Neural progenitor cell (in vitro differentiated cells): ENCODE measurements around the gene FAM117B. TPM values are rescaled to one million over a fixed set of nuclear protein-coding genes. Genes with fewer than 3 reads are reported as not detected.

ENCODE experiments used
- DNase-seq: peaks from one replicate; pipeline ENCODE4 v3.0.0-alpha.2; 2016; ENCODE audit warnings: low spot score
- H2AFZ ChIP-seq: fragments of 200-600 bp; sonication (generic); replicated peaks from 2 replicates; pipeline ENCODE4 v1.6.1; 2016; ENCODE audit warnings: antibody characterized with exemption
- H3F3A ChIP-seq: fragments of 200-600 bp; sonication (generic); 2 replicates; pipeline ENCODE4 v1.6.1; 2016; ENCODE audit warnings: antibody characterized with exemption, low read depth
- H3K27ac ChIP-seq: fragments of 200-600 bp; sonication (generic); 2 replicates; pipeline ENCODE4 v1.5.1; 2016; ENCODE audit warnings: mild to moderate bottlenecking
- H3K27me3 ChIP-seq: fragments of 200-600 bp; sonication (generic); 2 replicates; pipeline ENCODE4 v1.6.1; 2016; ENCODE audit warnings: mild to moderate bottlenecking, moderate library complexity
- H3K36me3 ChIP-seq: fragments of 200-600 bp; sonication (generic); 2 replicates; pipeline ENCODE4 v1.5.1; 2016
- H3K4me1 ChIP-seq: fragments of 200-600 bp; sonication (generic); 2 replicates; pipeline ENCODE4 v1.6.1; 2016; ENCODE audit warnings: mixed run types
- H3K4me2 ChIP-seq: fragments of 200-600 bp; sonication (generic); 2 replicates; pipeline ENCODE4 v1.6.1; 2016
- H3K4me3 ChIP-seq: fragments of 200-600 bp; sonication (generic); 2 replicates; pipeline ENCODE4 v1.5.1; 2016
- H3K79me2 ChIP-seq: fragments of 200-600 bp; sonication (generic); 2 replicates; pipeline ENCODE4 v1.6.1; 2016; ENCODE audit warnings: low read depth
- H3K9ac ChIP-seq: fragments of 200-600 bp; sonication (generic); 2 replicates; pipeline ENCODE4 v1.6.1; 2016
- H3K9me3 ChIP-seq: fragments of 200-600 bp; sonication (generic); 2 replicates; pipeline ENCODE4 v1.5.1; 2016; ENCODE audit warnings: low read depth
- H4K20me1 ChIP-seq: fragments of 200-600 bp; sonication (generic); 2 replicates; pipeline ENCODE4 v1.6.1; 2016; ENCODE audit warnings: low read depth
- H3K27ac Mint-ChIP-seq: 3 replicates; pipeline ENCODE4 v1.8.0; 2021; ENCODE audit warnings: mixed read lengths
- H3K27me3 Mint-ChIP-seq: 2 replicates; pipeline ENCODE4 v1.8.0; 2022; ENCODE audit warnings: low read depth, mild to moderate bottlenecking, inconsistent platforms, moderate library complexity, mixed read lengths; ENCODE audit not compliant: insufficient read depth
- H3K36me3 Mint-ChIP-seq: 3 replicates; pipeline ENCODE4 v1.8.0; 2021; ENCODE audit warnings: mixed read lengths
- H3K4me1 Mint-ChIP-seq: 3 replicates; pipeline ENCODE4 v1.8.0; 2021; ENCODE audit warnings: mixed read lengths
- H3K4me3 Mint-ChIP-seq: 3 replicates; pipeline ENCODE4 v1.8.0; 2021; ENCODE audit warnings: mild to moderate bottlenecking, moderate library complexity, mixed read lengths
- H3K9me3 Mint-ChIP-seq: 3 replicates; pipeline ENCODE4 v1.8.0; 2020; ENCODE audit warnings: mixed read lengths
- CTCF ChIP-seq: fragments of 200-600 bp; sonication (generic); IDR thresholded peaks from 2 replicates; pipeline ENCODE4 v1.5.1; 2017; ENCODE audit warnings: antibody characterized with exemption, mild to moderate bottlenecking
- EZH2 ChIP-seq: fragments of 200-600 bp; sonication (generic); IDR thresholded peaks from 2 replicates; pipeline ENCODE4 v1.6.1; 2017; ENCODE audit warnings: antibody characterized with exemption, mild to moderate bottlenecking, moderate library complexity
- EZH2phosphoT487 ChIP-seq: fragments of 200-600 bp; sonication (generic); IDR thresholded peaks from 2 replicates; pipeline ENCODE4 v1.6.1; 2017; ENCODE audit warnings: antibody characterized with exemption
- total RNA-seq: library from RNA; depleted of rRNA; stranded (reverse); fragments of >200 nt; gene quantifications from 2 replicates; pipeline ENCODE4 v1.2.3, GENCODE V29; 2015; ENCODE audit warnings: low replicate concordance

Gene FAM117B
- total RNA-seq, 1 donor from 2014 or later, result 17.5 TPM

- TF ChIP-seq CTCF, result no peak
- TF ChIP-seq EZH2, result no peak
- TF ChIP-seq EZH2phosphoT487, result no peak
- peaks cover 4% of the 10 kb centered on the region for H3K4me1 ChIP-seq
- no peak overlapping the region for H3K27ac Mint-ChIP-seq
These were observed 8.5 kb downstream of the FAM117B start for GRCh38 chr2:202643012-202643858.

DNA sequence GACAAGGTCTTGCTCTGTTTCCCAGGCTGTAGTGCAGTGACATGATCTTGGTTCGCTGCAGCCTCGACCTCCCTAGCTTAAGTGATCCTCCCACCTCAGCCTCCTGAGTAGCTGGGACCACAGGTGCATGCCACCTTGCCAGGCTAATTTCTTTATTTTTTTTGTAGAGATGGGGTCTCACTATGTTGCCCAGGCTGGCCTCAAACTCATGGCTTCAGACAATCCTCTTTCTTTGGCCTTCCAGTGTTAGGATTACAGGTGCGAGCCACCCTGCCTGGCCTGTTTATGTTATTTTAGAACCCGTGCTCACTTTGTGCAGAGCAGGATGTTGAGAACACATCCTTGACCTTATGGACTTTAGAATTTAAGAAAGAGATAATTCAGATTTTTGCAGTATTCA is 17.4 kb downstream of the FAM117B start:
- no peak overlapping the region for H3K4me3 ChIP-seq
- Mint-ChIP-seq H3K36me3 (peaks cover 14% of the 10 kb centered on the region), H3K27me3 (peaks cover 5% of the 10 kb centered on the region), H3K27ac (no peak overlapping the region), H3K9me3 (peaks cover 17% of the 10 kb centered on the region), H3K4me1 (no peaks in the 10 kb centered on the region), H3K4me3 (no peak overlapping the region)
- H4K20me1 ChIP-seq, result peaks cover 48% of the 10 kb centered on the region
- peaks cover 3% of the 10 kb centered on the region for H3F3A ChIP-seq
- H3K9ac ChIP-seq, result no peak overlapping the region
- no peaks in the 10 kb centered on the region for H3K9me3 ChIP-seq
- no peaks in the 10 kb centered on the region for H3K4me1 ChIP-seq
- H2AFZ ChIP-seq, result no peak overlapping the region
- H3K4me2 ChIP-seq, result no peak overlapping the region
- H3K27me3 ChIP-seq, result no peaks in the 10 kb centered on the region
- DNase-seq, result no peak
- no peak overlapping the region for H3K27ac ChIP-seq
- no peaks in the 10 kb centered on the region for H3K36me3 ChIP-seq
- peaks cover 99% of the 10 kb centered on the region for H3K79me2 ChIP-seq
- TF ChIP-seq EZH2, result no peak
- no peak for TF ChIP-seq EZH2phosphoT487
- no peak for TF ChIP-seq CTCF

More at GRCh38 chr2:202643012-202643858, 8.5 kb downstream of the FAM117B start:
- DNase-seq, result no peak
- no peak overlapping the region for H3K9ac ChIP-seq
- H3K4me3 ChIP-seq, result no peak overlapping the region
- H4K20me1 ChIP-seq, result peaks cover 85% of the 10 kb centered on the region
- peaks cover 5% of the 10 kb centered on the region for H3K9me3 Mint-ChIP-seq
- H2AFZ ChIP-seq, result no peak overlapping the region
- no peaks in the 10 kb centered on the region for H3F3A ChIP-seq
- H3K27me3 ChIP-seq, result no peaks in the 10 kb centered on the region
- H3K9me3 ChIP-seq, result no peaks in the 10 kb centered on the region
- peaks cover 100% of the 10 kb centered on the region for H3K79me2 ChIP-seq
- H3K4me3 Mint-ChIP-seq, result no peak overlapping the region
- H3K27me3 Mint-ChIP-seq, result no peaks in the 10 kb centered on the region
- H3K36me3 ChIP-seq, result no peaks in the 10 kb centered on the region
- no peak overlapping the region for H3K4me2 ChIP-seq
- H3K4me1 Mint-ChIP-seq, result no peaks in the 10 kb centered on the region
- H3K27ac ChIP-seq, result no peak overlapping the region
- H3K36me3 Mint-ChIP-seq, result peaks cover 17% of the 10 kb centered on the region

- no peaks in the 10 kb centered on the region for H3K9me3 ChIP-seq
- no peak for DNase-seq
- no peak overlapping the region for H3K4me2 ChIP-seq
- peaks cover 99% of the 10 kb centered on the region for H3K79me2 ChIP-seq
- H3F3A ChIP-seq, result peaks cover 3% of the 10 kb centered on the region
- TF ChIP-seq CTCF (no peak), EZH2 (no peak), EZH2phosphoT487 (no peak)
- H3K27ac ChIP-seq, result no peak overlapping the region
- H4K20me1 ChIP-seq, result peaks cover 52% of the 10 kb centered on the region
- H3K9me3 Mint-ChIP-seq, result peaks cover 19% of the 10 kb centered on the region
- H3K27me3 ChIP-seq, result no peaks in the 10 kb centered on the region
- no peak overlapping the region for H3K27ac Mint-ChIP-seq
- H3K36me3 Mint-ChIP-seq, result peaks cover 15% of the 10 kb centered on the region
- no peak overlapping the region for H2AFZ ChIP-seq
- no peak overlapping the region for H3K9ac ChIP-seq
- no peaks in the 10 kb centered on the region for H3K4me1 Mint-ChIP-seq
- peaks cover 5% of the 10 kb centered on the region for H3K27me3 Mint-ChIP-seq
- H3K4me3 Mint-ChIP-seq, result no peak overlapping the region
- H3K4me3 ChIP-seq, result no peak overlapping the region
- no peaks in the 10 kb centered on the region for H3K36me3 ChIP-seq
- H3K4me1 ChIP-seq, result no peaks in the 10 kb centered on the region
These were observed 19.1 kb downstream of the FAM117B start for GRCh38 chr2:202653890-202654289.
